Smooth muscle cell (in vitro differentiated cells): Measurements from ENCODE around the gene USP53. TPM values are rescaled to one million over a fixed set of nuclear protein-coding genes. Genes with fewer than 3 reads are reported as not detected.

Source experiments
- DNase-seq: peaks from one replicate; lab custom pipeline; 2025; ENCODE audit not compliant: unreplicated experiment; lab: John Stamatoyannopoulos, UW
- H2AFZ ChIP-seq: fragments of 200-600 bp; sonication (generic); 2 replicates; pipeline ENCODE4 v1.6.0; 2016; ENCODE audit warnings: antibody characterized with exemption, low read depth, mild to moderate bottlenecking
- H3F3A ChIP-seq: fragments of 200-600 bp; sonication (generic); 2 replicates; pipeline ENCODE4 v1.6.0; 2017; ENCODE audit warnings: antibody characterized with exemption, low read depth
- H3K27ac ChIP-seq: fragments of 200-600 bp; sonication (generic); 2 replicates; pipeline ENCODE4 v1.5.1; 2016; ENCODE audit warnings: low read depth, mild to moderate bottlenecking
- H3K27me3 ChIP-seq: fragments of 200-600 bp; sonication (generic); 2 replicates; pipeline ENCODE4 v1.6.1; 2016; ENCODE audit warnings: low read depth, mild to moderate bottlenecking
- H3K36me3 ChIP-seq: fragments of 200-600 bp; sonication (generic); 2 replicates; pipeline ENCODE4 v1.5.1; 2016; ENCODE audit warnings: low read depth
- H3K4me1 ChIP-seq: fragments of 200-600 bp; sonication (generic); 2 replicates; pipeline ENCODE4 v1.5.1; 2016; ENCODE audit warnings: low read depth
- H3K4me2 ChIP-seq: fragments of 200-600 bp; sonication (generic); 2 replicates; pipeline ENCODE4 v1.6.0; 2016; ENCODE audit warnings: mild to moderate bottlenecking
- H3K4me3 ChIP-seq: fragments of 200-600 bp; sonication (generic); 2 replicates; pipeline ENCODE4 v1.5.1; 2016; ENCODE audit warnings: mild to moderate bottlenecking
- H3K79me2 ChIP-seq: fragments of 200-600 bp; sonication (generic); 2 replicates; pipeline ENCODE4 v1.6.0; 2016; ENCODE audit warnings: low read depth, mild to moderate bottlenecking
- H3K9ac ChIP-seq: fragments of 200-600 bp; sonication (generic); 2 replicates; pipeline ENCODE4 v1.6.0; 2016; ENCODE audit warnings: low read depth
- H3K9me3 ChIP-seq: fragments of 200-600 bp; sonication (generic); replicated peaks from 2 replicates; pipeline ENCODE4 v1.5.1; 2016; ENCODE audit warnings: low read depth
- H4K20me1 ChIP-seq: fragments of 200-600 bp; sonication (generic); 2 replicates; pipeline ENCODE4 v1.6.0; 2016; ENCODE audit warnings: low read depth
- CTCF ChIP-seq: fragments of 200-600 bp; sonication (generic); IDR thresholded peaks from 2 replicates; pipeline ENCODE4 v1.5.1; 2017; ENCODE audit warnings: borderline replicate concordance, mild to moderate bottlenecking, antibody characterized with exemption; ENCODE audit not compliant: insufficient read depth, poor library complexity, severe bottlenecking
- WGBS: methylation state at CpG from one replicate; pipeline ENCODE4 v1.1.7; 2016; ENCODE audit warnings: low lambda C conversion rate; 5-methylcytosine and 5-hydroxymethylcytosine counted together
- polyA plus RNA-seq: library from polyadenylated mRNA; unstranded; fragments of >200 nt; fragmentation: Nextera tagmentation; extraction: Ambion mirVana; gene quantifications from 2 replicates; pipeline ENCODE4 v1.2.1, GENCODE V29; 2016
- total RNA-seq: library from RNA; depleted of rRNA; stranded (reverse); fragments of >200 nt; gene quantifications from 2 replicates; pipeline ENCODE4 v1.2.3, GENCODE V29; 2014

USP53 gene
- total and polyA plus RNA-seq, 2 experiments from 2014 or later, result 4.2 to 16.3 TPM

DNA sequence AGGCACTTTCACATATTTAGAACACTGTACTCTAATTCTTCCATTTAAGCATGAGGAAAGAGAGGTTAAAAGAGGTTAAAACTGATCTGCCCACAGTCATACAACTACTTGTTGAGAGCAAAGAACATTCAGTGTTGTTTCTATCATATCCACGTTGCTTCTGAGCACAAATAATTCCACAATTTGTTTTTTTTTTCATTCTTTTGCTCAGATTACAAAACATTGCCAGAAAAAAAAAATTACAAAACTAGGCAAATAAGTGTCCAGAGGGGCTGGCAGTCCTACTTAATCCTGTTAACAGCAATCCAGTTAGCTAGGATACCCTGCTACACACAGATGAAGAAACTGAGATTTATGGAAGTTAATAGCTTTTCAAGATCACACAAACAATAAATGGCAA lies 6.3 kb upstream of the USP53 start:
- H3K9ac ChIP-seq, result no peak overlapping the region
- H4K20me1 ChIP-seq, result no peaks in the 10 kb centered on the region
- no peak overlapping the region for H2AFZ ChIP-seq
- no peak for TF ChIP-seq CTCF
- no peak overlapping the region for H3K4me2 ChIP-seq
- H3K4me1 ChIP-seq, result no peaks in the 10 kb centered on the region
- 82% methylated on average over 1 of the region's 1 CpG for WGBS
- H3F3A ChIP-seq, result no peaks in the 10 kb centered on the region
- H3K27ac ChIP-seq, result no peak overlapping the region
- DNase-seq, result no peak
- H3K79me2 ChIP-seq, result no peaks in the 10 kb centered on the region
- H3K9me3 ChIP-seq, result no peaks in the 10 kb centered on the region
- H3K4me3 ChIP-seq, result no peak overlapping the region
- no peaks in the 10 kb centered on the region for H3K36me3 ChIP-seq
- no peaks in the 10 kb centered on the region for H3K27me3 ChIP-seq

GRCh38 chr4:119207051-119207450 lies 5.5 kb upstream of the USP53 start:
- Histone ChIP-seq H3K9ac (peak overlapping the region; percentile 2), H2AFZ (no peak overlapping the region), H3K4me3 (no peak overlapping the region), H3K27ac (no peak overlapping the region), H3K36me3 (no peaks in the 10 kb centered on the region), H3F3A (no peaks in the 10 kb centered on the region), H3K27me3 (no peaks in the 10 kb centered on the region), H3K4me2 (no peak overlapping the region), H3K79me2 (no peaks in the 10 kb centered on the region), H3K4me1 (no peaks in the 10 kb centered on the region), H4K20me1 (no peaks in the 10 kb centered on the region), H3K9me3 (no peaks in the 10 kb centered on the region)
- no peak for DNase-seq
- WGBS, result 0% methylated on average over 1 of the region's 1 CpG
- no peak for TF ChIP-seq CTCF

DNA sequence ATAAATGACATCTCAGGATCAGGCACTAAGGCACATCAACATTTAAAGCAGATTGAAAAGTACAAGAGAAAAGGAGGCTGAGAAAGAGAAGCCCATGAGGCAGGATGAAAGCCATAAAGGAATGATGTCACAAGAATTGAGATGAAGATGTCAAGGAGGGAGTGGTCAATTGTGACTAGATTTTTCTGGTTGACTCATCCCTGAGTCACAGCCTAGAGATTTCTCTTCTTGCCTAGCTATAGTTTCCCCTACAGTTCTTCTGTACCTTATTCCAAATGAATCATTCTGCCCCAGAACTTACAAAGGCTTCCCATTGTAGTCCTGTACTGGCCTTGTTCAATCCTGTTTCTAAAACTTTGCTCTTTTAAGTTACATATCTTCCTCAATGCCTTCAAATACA lies 3.4 kb upstream of the USP53 start:
- Histone ChIP-seq H3K4me1 (peaks cover 4% of the 10 kb centered on the region), H2AFZ (no peak overlapping the region), H3K4me2 (no peak overlapping the region), H3K9me3 (no peaks in the 10 kb centered on the region), H3K36me3 (no peaks in the 10 kb centered on the region), H3K27me3 (no peaks in the 10 kb centered on the region), H3F3A (no peaks in the 10 kb centered on the region), H4K20me1 (no peaks in the 10 kb centered on the region), H3K9ac (peak overlapping the region; percentile 62), H3K27ac (peak overlapping the region; percentile 93), H3K79me2 (peaks cover 5% of the 10 kb centered on the region), H3K4me3 (no peak overlapping the region)
- no peak for DNase-seq
- no peak for TF ChIP-seq CTCF

DNA sequence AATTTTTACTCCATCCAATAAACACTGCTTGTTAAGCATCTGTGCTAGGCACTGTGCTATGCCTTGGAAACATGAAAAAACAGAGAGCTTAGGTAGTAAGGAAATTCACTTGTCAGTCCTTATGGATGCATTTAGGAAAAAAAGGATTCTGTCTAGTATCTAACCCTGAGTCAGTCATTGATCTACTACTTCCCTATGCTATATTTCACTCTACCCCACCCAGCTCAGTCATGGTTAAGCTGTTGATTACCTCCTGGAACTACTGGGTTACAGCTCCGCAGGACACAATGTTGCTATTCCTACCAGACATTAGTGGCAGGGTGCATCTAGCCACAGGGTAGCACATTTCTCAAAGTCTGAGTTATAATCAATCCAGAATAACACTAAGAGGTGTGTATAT lies 2.9 kb upstream of the USP53 start:
- Histone ChIP-seq H3K9ac (peak overlapping the region; percentile 62), H3K4me2 (no peak overlapping the region)

More for the DNA sequence above, 2.9 kb upstream of the USP53 start:
- WGBS, result 86% methylated on average over 1 of the region's 1 CpG
- peaks cover 6% of the 10 kb centered on the region for H3K4me1 ChIP-seq
- H3K27ac ChIP-seq, result peak overlapping the region; percentile 93
- TF ChIP-seq CTCF, result no peak
- H3K36me3 ChIP-seq, result no peaks in the 10 kb centered on the region
- H3K4me3 ChIP-seq, result no peak overlapping the region
- no peaks in the 10 kb centered on the region for H4K20me1 ChIP-seq
- peaks cover 10% of the 10 kb centered on the region for H3K79me2 ChIP-seq
- DNase-seq, result no peak
- no peaks in the 10 kb centered on the region for H3K9me3 ChIP-seq
- no peaks in the 10 kb centered on the region for H3K27me3 ChIP-seq
- H3F3A ChIP-seq, result no peaks in the 10 kb centered on the region
- no peak overlapping the region for H2AFZ ChIP-seq
